ENCODE measurements around the gene ADAMTS3. TPM values are rescaled to one million over a fixed set of nuclear protein-coding genes. Genes with fewer than 3 reads are reported as not detected.

The ADAMTS3 gene
- polyA plus RNA-seq, 1 donor from 2014 or later = 0.20 TPM

GRCh38 chr4:72290737-72291136 is 278.3 kb downstream of the ADAMTS3 start:
- Histone ChIP-seq H3K9me2 (ENCODE audit: insufficient read depth, low read length) (no peaks in the 10 kb centered on the region), H3K27me3 (ENCODE audit: insufficient read depth, low read depth, low read length) (no peaks in the 10 kb centered on the region), H3K27ac (ENCODE audit: low read length) (no peak overlapping the region), H2AFZ (ENCODE audit: low read depth, low read length) (no peak overlapping the region), H4K20me1 (ENCODE audit: insufficient read depth) (no peaks in the 10 kb centered on the region), H3K36me3 (ENCODE audit: insufficient read depth, low read length) (no peaks in the 10 kb centered on the region), H3K9me3 (ENCODE audit: low read length) (no peaks in the 10 kb centered on the region), H3K4me2 (ENCODE audit: low read length) (no peak overlapping the region), H3K9ac (ENCODE audit: low read length) (no peak overlapping the region), H3K79me2 (replicated peaks; ENCODE audit: insufficient read depth, low read length) (no peaks in the 10 kb centered on the region), H3F3A (ENCODE audit: insufficient read depth, low read length, poor library complexity, severe bottlenecking) (no peaks in the 10 kb centered on the region), H3K4me3 (ENCODE audit: low read length) (no peak overlapping the region)
- TF ChIP-seq SMC3 (conservative IDR thresholded peaks at IDR 0.05; ENCODE audit: poor library complexity) (no peak), RAD21 (conservative IDR thresholded peaks at IDR 0.05) (no peak), EP300 (conservative IDR thresholded peaks at IDR 0.05; ENCODE audit: poor library complexity, severe bottlenecking) (no peak), EZH2 (IDR thresholded peaks at IDR 0.05; ENCODE audit: borderline replicate concordance, insufficient read depth, low read length, poor library complexity, severe bottlenecking) (no peak), TAF1 (IDR thresholded peaks at IDR 0.05; ENCODE audit: low read depth) (no peak), CTCF (IDR thresholded peaks at IDR 0.05; ENCODE audit: poor library complexity, severe bottlenecking) (no peak), REST (IDR thresholded peaks at IDR 0.05; ENCODE audit: borderline replicate concordance) (no peak), MXI1 (conservative IDR thresholded peaks at IDR 0.05; ENCODE audit: poor library complexity, severe bottlenecking) (no peak), POLR2AphosphoS5 (IDR thresholded peaks at IDR 0.05) (no peak)

- Histone ChIP-seq H3K27ac (ENCODE audit: low read length) (no peak overlapping the region), H3K4me3 (ENCODE audit: low read length) (no peak overlapping the region), H3K9me2 (ENCODE audit: insufficient read depth, low read length) (no peaks in the 10 kb centered on the region), H3K4me2 (ENCODE audit: low read length) (no peak overlapping the region), H3K36me3 (ENCODE audit: insufficient read depth, low read length) (no peaks in the 10 kb centered on the region), H4K20me1 (ENCODE audit: insufficient read depth) (no peaks in the 10 kb centered on the region), H3K79me2 (replicated peaks; ENCODE audit: insufficient read depth, low read length) (no peaks in the 10 kb centered on the region), H3K27me3 (ENCODE audit: insufficient read depth, low read depth, low read length) (no peaks in the 10 kb centered on the region), H3K9me3 (ENCODE audit: low read length) (no peaks in the 10 kb centered on the region), H3F3A (ENCODE audit: insufficient read depth, low read length, poor library complexity, severe bottlenecking) (no peaks in the 10 kb centered on the region), H2AFZ (ENCODE audit: low read depth, low read length) (no peak overlapping the region), H3K9ac (ENCODE audit: low read length) (no peak overlapping the region)
- no peak for TF ChIP-seq SMC3 (conservative IDR thresholded peaks at IDR 0.05; ENCODE audit: poor library complexity)
- no peak for TF ChIP-seq MXI1 (conservative IDR thresholded peaks at IDR 0.05; ENCODE audit: poor library complexity, severe bottlenecking)
- no peak for TF ChIP-seq CTCF (IDR thresholded peaks at IDR 0.05; ENCODE audit: poor library complexity, severe bottlenecking)
These were observed 282.1 kb downstream of the ADAMTS3 start for GRCh38 chr4:72286910-72287309.
